GM12878 (cell line): ENCODE data around the gene MROH7. TPM values are rescaled to one million over a fixed set of nuclear protein-coding genes. Genes with fewer than 3 reads are reported as not detected.

Experiments
- ATAC-seq: fragments of 200-7000 bp; cut with Tn5 transposase; 3 replicates; pipeline ENCODE4 v1.9.1; 2020; ENCODE audit warnings: mild to moderate bottlenecking, moderate library complexity
- BruUV-seq: library from RNA; stranded (reverse); fragments of 400-500 nt; replicated peaks from 2 replicates; lab custom pipeline; 2021; lab: Mats Ljungman, UMichigan
- CTCF ChIA-PET: fragments of 300-600 bp; sonication (Branson Sonifier 250); formaldehyde crosslinking; extraction: SDS; loops from one replicate; lab custom pipeline; 2021; ENCODE audit warnings: inconsistent platforms; lab: Yijun Ruan, JAX
- POLR2A ChIA-PET: fragments of 350-600 bp; formaldehyde crosslinking; extraction: SDS; loops from one replicate; lab custom pipeline; 2021; ENCODE audit warnings: inconsistent platforms; lab: Charles Lee
- RAD21 ChIA-PET: fragments of 300-600 bp; sonication (Branson Sonifier 250); formaldehyde crosslinking; loops from one replicate; lab custom pipeline; 2023; ENCODE audit warnings: antibody characterized with exemption; ENCODE audit not compliant: unreplicated experiment; lab: Charles Lee
- SMC1A ChIA-PET: fragments of 300-600 bp; sonication (Branson Sonifier 250); formaldehyde crosslinking; loops from one replicate; lab custom pipeline; 2023; ENCODE audit not compliant: unreplicated experiment, uncharacterized antibody; lab: Charles Lee
- DNase-seq: peaks from one replicate; pipeline ENCODE4 v3.0.0-alpha.2; 2011; ENCODE audit warnings: low read depth, low spot score
- FAIRE-seq: peaks from 3 replicates; lab custom pipeline; 2011; peaks lifted over from hg19 to GRCh38; lab: Jason Lieb, UNC
- H2AFZ ChIP-seq: 2 replicates; pipeline ENCODE4 v1.6.0; 2011; ENCODE audit warnings: low read depth, low read length, control low read depth; ENCODE audit not compliant: control insufficient read depth
- H3K27ac ChIP-seq: 2 replicates; pipeline ENCODE4 v1.5.1; 2011; ENCODE audit warnings: control low read depth; ENCODE audit not compliant: control insufficient read depth, insufficient read depth
- H3K27me3 ChIP-seq, 2 experiments: replicated peaks in 1 of 2; 2 replicates each; pipeline versions ENCODE4 v1.6.0 to v1.6.1; 2011; ENCODE audit warnings: low read length in 1 of 2; ENCODE audit not compliant: control insufficient read depth in 2 of 2, insufficient read depth in 2 of 2
- H3K36me3 ChIP-seq, 2 experiments: 2 replicates each; pipeline ENCODE4 v1.5.1; 2011; ENCODE audit warnings: low read length in 1 of 2; ENCODE audit not compliant: control insufficient read depth in 2 of 2, insufficient read depth in 2 of 2
- H3K4me1 ChIP-seq: 2 replicates; pipeline ENCODE4 v1.6.1; 2011; ENCODE audit warnings: mild to moderate bottlenecking, low read length, moderate library complexity, mixed read lengths; ENCODE audit not compliant: control insufficient read depth, insufficient read depth
- H3K4me2 ChIP-seq: 2 replicates; pipeline ENCODE4 v1.6.0; 2011; ENCODE audit warnings: control low read depth; ENCODE audit not compliant: control insufficient read depth, insufficient read depth
- H3K4me3 ChIP-seq: fragments of 200-600 bp; sonication (generic); 2 replicates; pipeline ENCODE4 v1.5.1; 2016
- H3K79me2 ChIP-seq: 2 replicates; pipeline ENCODE4 v1.6.0; 2011; ENCODE audit warnings: low read length; ENCODE audit not compliant: control insufficient read depth, insufficient read depth
- H3K9ac ChIP-seq: 2 replicates; pipeline ENCODE4 v1.8.0; 2011; ENCODE audit warnings: low read length, control low read depth, mixed read lengths; ENCODE audit not compliant: control insufficient read depth, insufficient read depth
- H3K9me3 ChIP-seq: replicated peaks from 3 replicates; pipeline ENCODE4 v1.5.1; 2011; ENCODE audit warnings: mild to moderate bottlenecking, low read length; ENCODE audit not compliant: control insufficient read depth, insufficient read depth
- H4K20me1 ChIP-seq: 2 replicates; pipeline ENCODE4 v1.6.0; 2011; ENCODE audit not compliant: control insufficient read depth, insufficient read depth
- BCL3 ChIP-seq: IDR thresholded peaks from 2 replicates; pipeline ENCODE4 v1.6.1; 2011; ENCODE audit warnings: borderline replicate concordance, low read depth, mild to moderate bottlenecking, moderate library complexity, low read length; ENCODE audit not compliant: insufficient read depth, poor library complexity, severe bottlenecking
- CBX5 ChIP-seq: sonication (generic); IDR thresholded peaks from 2 replicates; pipeline ENCODE4 v1.6.1; 2016; ENCODE audit warnings: low read depth, moderate library complexity, mild to moderate bottlenecking, inconsistent platforms
- CHD2 ChIP-seq: IDR thresholded peaks from 2 replicates; pipeline ENCODE4 v1.6.1; 2011; ENCODE audit warnings: low read depth, low read length, improper control_type of control experiment, borderline replicate concordance
- ETV6 ChIP-seq, 2 experiments: fragments of 450-650 bp in 1 of 2; IDR thresholded peaks in 1 of 2; conservative IDR thresholded peaks in 1 of 2; 2 replicates each; pipeline ENCODE4 v1.6.1; 2014; ENCODE audit warnings: antibody characterized with exemption in 1 of 2, borderline replicate concordance in 1 of 2, low read depth in 1 of 2, mild to moderate bottlenecking in 1 of 2, moderate library complexity in 1 of 2
- FOS ChIP-seq: IDR thresholded peaks from 3 replicates; pipeline ENCODE4 v1.6.1; 2011; ENCODE audit warnings: borderline replicate concordance; ENCODE audit not compliant: insufficient read length; ENCODE audit errors: extremely low read depth
- MAX ChIP-seq: IDR thresholded peaks from 2 replicates; pipeline ENCODE4 v1.6.1; 2012; ENCODE audit warnings: low read depth, low read length, improper control_type of control experiment
- PML ChIP-seq: IDR thresholded peaks from 2 replicates; pipeline ENCODE4 v1.6.1; 2012; ENCODE audit warnings: low read length, inconsistent platforms
- POLR2A ChIP-seq: IDR thresholded peaks from 2 replicates; pipeline ENCODE4 v1.6.1; 2011; ENCODE audit warnings: low read depth, mild to moderate bottlenecking, low read length
- RAD51 ChIP-seq: fragments of 450-650 bp; IDR thresholded peaks from 2 replicates; pipeline ENCODE4 v1.6.1; 2016; ENCODE audit warnings: moderate library complexity, mild to moderate bottlenecking, inconsistent platforms
- RB1 ChIP-seq: fragments of 450-650 bp; formaldehyde crosslinking; IDR thresholded peaks from 2 replicates; pipeline ENCODE4 v1.6.1; 2017; ENCODE audit warnings: mild to moderate bottlenecking, borderline replicate concordance
- RBBP5 ChIP-seq: fragments of 200-600 bp; sonication (generic); conservative IDR thresholded peaks from 2 replicates; pipeline ENCODE4 v1.6.1; 2016
- SIX5 ChIP-seq: IDR thresholded peaks from 2 replicates; pipeline ENCODE4 v1.6.1; 2011; ENCODE audit warnings: mild to moderate bottlenecking, low read depth, low read length, moderate library complexity; ENCODE audit not compliant: severe bottlenecking
- TCF3 ChIP-seq: IDR thresholded peaks from 2 replicates; pipeline ENCODE4 v1.6.1; 2012; ENCODE audit warnings: low read depth, mild to moderate bottlenecking, low read length, borderline replicate concordance; ENCODE audit not compliant: insufficient read depth
- WRNIP1 ChIP-seq: IDR thresholded peaks from 2 replicates; pipeline ENCODE4 v1.6.1; 2011; ENCODE audit warnings: low read depth, low read length, improper control_type of control experiment, borderline replicate concordance
- YBX1 ChIP-seq: fragments of 450-650 bp; IDR thresholded peaks from 2 replicates; pipeline ENCODE4 v1.6.1; 2016; ENCODE audit warnings: antibody characterized with exemption
- ZNF24 ChIP-seq: fragments of 450-650 bp; IDR thresholded peaks from 2 replicates; pipeline ENCODE4 v1.6.1; 2017; ENCODE audit warnings: antibody characterized with exemption, mild to moderate bottlenecking
- WGBS: methylation state at CpG from one replicate; pipeline ENCODE4 v1.1.6; 2016; ENCODE audit warnings: low lambda C conversion rate; ENCODE audit not compliant: insufficient replicate concordance, insufficient coverage; ENCODE audit errors: missing lambda C conversion rate; 5-methylcytosine and 5-hydroxymethylcytosine counted together
- in situ Hi-C: fragments of 300-500 bp; cut with MboI; formaldehyde crosslinking; loops from 9 replicates; pipeline ENCODE4 v1.14.3; 2018; ENCODE audit warnings: mixed read lengths
- intact Hi-C: fragments of 100-400 bp; cut with micrococcal nuclease; formaldehyde crosslinking; loops from one replicate; pipeline ENCODE4 v1.14.2; 2022; ENCODE audit not compliant: unreplicated experiment
- polyA plus RNA-seq, 11 experiments: library from polyadenylated mRNA; depleted of rRNA in 4 of 11; unstranded in 6 of 11; stranded (reverse) in 5 of 11; fragments of >200 nt; fragmentation: Nextera tagmentation in 4 of 11; fragmentation: Illumina TruSeq in 1 of 11; extraction: Ambion mirVana in 4 of 11; extraction: Trizol in 1 of 11; gene quantifications; 1 replicate in 1 of 11; 2 replicates in 10 of 11; pipeline versions ENCODE4 v1.2.1 to v1.2.3, GENCODE V29; 2011 to 2016; ENCODE audit warnings: inconsistent platforms in 2 of 11, missing spikeins in 2 of 11, low read depth in 1 of 11
- total RNA-seq, 4 experiments: library from RNA; depleted of rRNA in 3 of 4; stranded (reverse); fragments of >200 nt in 3 of 4; fragmentation: Illumina TruSeq in 1 of 4; extraction: Trizol in 1 of 4; gene quantifications; 2 replicates each; pipeline versions ENCODE4 v1.2.1 to v1.2.3, GENCODE V29; 2013 to 2021
- TF ChIP-seq, protein P1 (sequence below): fragments of 150-350 bp; IDR thresholded peaks from 2 replicates; pipeline ENCODE4 v1.6.1; 2014; ENCODE audit warnings: mild to moderate bottlenecking, low read depth, low read length
- TF ChIP-seq, protein P2 (sequence below): IDR thresholded peaks from 2 replicates; pipeline ENCODE4 v1.6.1; 2011; ENCODE audit warnings: borderline replicate concordance, low read depth, mild to moderate bottlenecking, moderate library complexity, mixed read lengths, low read length; ENCODE audit not compliant: insufficient read depth; ENCODE audit errors: extremely low read length
- TF ChIP-seq, protein P3 (sequence below): fragments of 450-650 bp; IDR thresholded peaks from 2 replicates; pipeline ENCODE4 v1.6.1; 2014; ENCODE audit warnings: mild to moderate bottlenecking

The MROH7 gene
- total and polyA plus RNA-seq, 10 of the 15 experiments (the other 5 are each of a cell fraction or from before 2014, with no cell fraction given), result 0.11 TPM; not detected in 9

DNA sequence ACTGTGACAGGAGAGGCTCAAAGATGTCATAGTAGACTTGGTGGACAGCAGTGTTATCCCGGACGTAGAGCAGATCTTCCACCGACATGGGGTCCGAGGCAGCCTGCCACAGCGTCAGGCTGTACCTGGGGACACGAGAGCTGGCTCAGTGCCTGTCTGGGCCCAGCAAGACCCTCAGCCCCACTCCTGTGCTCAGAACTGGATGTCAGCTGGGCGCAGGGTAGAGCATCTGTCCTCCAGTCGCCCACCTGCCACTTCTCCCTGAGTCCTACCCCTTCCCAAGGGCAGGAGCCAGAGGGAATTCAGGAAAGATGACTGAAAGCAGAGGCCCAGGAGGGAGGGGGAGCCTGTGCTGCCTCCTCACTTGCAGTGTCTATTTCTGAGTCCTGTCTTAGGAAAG, 30.0 kb upstream of the MROH7 start:
- ChIA-PET RAD21 (no interaction called here), POLR2A (interaction anchor here (0.6 kb wide), 1 partner anchor 1179 kb away, joined by 4 read pairs; no protein-coding TSS in a partner anchor), SMC1A (no interaction called here), CTCF (interaction anchor here (1.1 kb wide), 1 partner anchor 122 kb away, joined by 5 read pairs; no protein-coding TSS in a partner anchor)
- intact Hi-C loops, result no loop called here
- no peaks in the 10 kb centered on the region for H4K20me1 ChIP-seq
- 64% methylated on average over 8 of the region's 8 CpGs for WGBS
- H3K27me3 ChIP-seq, result no peaks in the 10 kb centered on the region
- H3K79me2 ChIP-seq, result no peaks in the 10 kb centered on the region
- ATAC-seq (no peak), DNase-seq (no peak), FAIRE-seq (no peak)
- no peak overlapping the region for H2AFZ ChIP-seq
- in situ Hi-C loops, result no loop called here
- BruUV-seq, result no TSS peak
- H3K9me3 ChIP-seq, result no peaks in the 10 kb centered on the region
- H3K4me2 ChIP-seq, result no peak overlapping the region
- no peaks in the 10 kb centered on the region for H3K36me3 ChIP-seq
- no peak overlapping the region for H3K27ac ChIP-seq
- no peak overlapping the region for H3K9ac ChIP-seq
- no peak overlapping the region for H3K4me3 ChIP-seq
- TF ChIP-seq, protein P1, sequence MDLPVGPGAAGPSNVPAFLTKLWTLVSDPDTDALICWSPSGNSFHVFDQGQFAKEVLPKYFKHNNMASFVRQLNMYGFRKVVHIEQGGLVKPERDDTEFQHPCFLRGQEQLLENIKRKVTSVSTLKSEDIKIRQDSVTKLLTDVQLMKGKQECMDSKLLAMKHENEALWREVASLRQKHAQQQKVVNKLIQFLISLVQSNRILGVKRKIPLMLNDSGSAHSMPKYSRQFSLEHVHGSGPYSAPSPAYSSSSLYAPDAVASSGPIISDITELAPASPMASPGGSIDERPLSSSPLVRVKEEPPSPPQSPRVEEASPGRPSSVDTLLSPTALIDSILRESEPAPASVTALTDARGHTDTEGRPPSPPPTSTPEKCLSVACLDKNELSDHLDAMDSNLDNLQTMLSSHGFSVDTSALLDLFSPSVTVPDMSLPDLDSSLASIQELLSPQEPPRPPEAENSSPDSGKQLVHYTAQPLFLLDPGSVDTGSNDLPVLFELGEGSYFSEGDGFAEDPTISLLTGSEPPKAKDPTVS, result no peak
- TF ChIP-seq RAD51 (no peak), ZNF24 (no peak), POLR2A (no peak), SIX5 (no peak), CBX5 (no peak), TCF3 (no peak), ETV6 (conservative IDR thresholded peaks at IDR 0.05 in 1 of 2, IDR thresholded peaks at IDR 0.05 in 1 of 2; ENCODE audit: borderline replicate concordance in 1 of 2, low read depth in 1 of 2) (no peak), PML (no peak), BCL3 (no peak), FOS (no peak), WRNIP1 (no peak), RBBP5 (no peak), RB1 (no peak), YBX1 (no peak), CHD2 (no peak), MAX (no peak)
- TF ChIP-seq, protein P2, sequence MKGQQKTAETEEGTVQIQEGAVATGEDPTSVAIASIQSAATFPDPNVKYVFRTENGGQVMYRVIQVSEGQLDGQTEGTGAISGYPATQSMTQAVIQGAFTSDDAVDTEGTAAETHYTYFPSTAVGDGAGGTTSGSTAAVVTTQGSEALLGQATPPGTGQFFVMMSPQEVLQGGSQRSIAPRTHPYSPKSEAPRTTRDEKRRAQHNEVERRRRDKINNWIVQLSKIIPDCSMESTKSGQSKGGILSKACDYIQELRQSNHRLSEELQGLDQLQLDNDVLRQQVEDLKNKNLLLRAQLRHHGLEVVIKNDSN, result no peak
- TF ChIP-seq, protein P3, sequence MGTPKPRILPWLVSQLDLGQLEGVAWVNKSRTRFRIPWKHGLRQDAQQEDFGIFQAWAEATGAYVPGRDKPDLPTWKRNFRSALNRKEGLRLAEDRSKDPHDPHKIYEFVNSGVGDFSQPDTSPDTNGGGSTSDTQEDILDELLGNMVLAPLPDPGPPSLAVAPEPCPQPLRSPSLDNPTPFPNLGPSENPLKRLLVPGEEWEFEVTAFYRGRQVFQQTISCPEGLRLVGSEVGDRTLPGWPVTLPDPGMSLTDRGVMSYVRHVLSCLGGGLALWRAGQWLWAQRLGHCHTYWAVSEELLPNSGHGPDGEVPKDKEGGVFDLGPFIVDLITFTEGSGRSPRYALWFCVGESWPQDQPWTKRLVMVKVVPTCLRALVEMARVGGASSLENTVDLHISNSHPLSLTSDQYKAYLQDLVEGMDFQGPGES, result no peak
- peaks cover 3% of the 10 kb centered on the region; the same call in 1 of the 2 replicates for H3K4me1 ChIP-seq
